ENCODE results near the gene ORAI2.

Gene ORAI2

GRCh38 chr7:102395592-102395872 is 37.8 kb upstream of the ORAI2 start:
- no peak for DNase-seq (ENCODE audit: extremely low read depth, low read depth)
- TF ChIP-seq, protein P1, sequence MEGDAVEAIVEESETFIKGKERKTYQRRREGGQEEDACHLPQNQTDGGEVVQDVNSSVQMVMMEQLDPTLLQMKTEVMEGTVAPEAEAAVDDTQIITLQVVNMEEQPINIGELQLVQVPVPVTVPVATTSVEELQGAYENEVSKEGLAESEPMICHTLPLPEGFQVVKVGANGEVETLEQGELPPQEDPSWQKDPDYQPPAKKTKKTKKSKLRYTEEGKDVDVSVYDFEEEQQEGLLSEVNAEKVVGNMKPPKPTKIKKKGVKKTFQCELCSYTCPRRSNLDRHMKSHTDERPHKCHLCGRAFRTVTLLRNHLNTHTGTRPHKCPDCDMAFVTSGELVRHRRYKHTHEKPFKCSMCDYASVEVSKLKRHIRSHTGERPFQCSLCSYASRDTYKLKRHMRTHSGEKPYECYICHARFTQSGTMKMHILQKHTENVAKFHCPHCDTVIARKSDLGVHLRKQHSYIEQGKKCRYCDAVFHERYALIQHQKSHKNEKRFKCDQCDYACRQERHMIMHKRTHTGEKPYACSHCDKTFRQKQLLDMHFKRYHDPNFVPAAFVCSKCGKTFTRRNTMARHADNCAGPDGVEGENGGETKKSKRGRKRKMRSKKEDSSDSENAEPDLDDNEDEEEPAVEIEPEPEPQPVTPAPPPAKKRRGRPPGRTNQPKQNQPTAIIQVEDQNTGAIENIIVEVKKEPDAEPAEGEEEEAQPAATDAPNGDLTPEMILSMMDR (IDR thresholded peaks at IDR 0.05; ENCODE audit: low read depth, low read length, missing control alignments), result no peak
- H3K4me3 ChIP-seq (replicated peaks; ENCODE audit: low read depth, low read length), result peak overlapping the region; percentile 99

GRCh38 chr7:102395873-102396709 is 37.3 kb upstream of the ORAI2 start, which contains the start of gene PRKRIP1:
Gene PRKRIP1, plus strand, starts transcription at chr7:102396363. Its CDS starts 49 bp downstream, at chr7:102396412.
- TF ChIP-seq, protein P1 (IDR thresholded peaks at IDR 0.05; ENCODE audit: low read depth, low read length, missing control alignments), result no peak
- peak; percentile 94 for DNase-seq (ENCODE audit: extremely low read depth, low read depth)
- peak within 1 kb of the TSS; percentile 99 for H3K4me3 ChIP-seq (replicated peaks; ENCODE audit: low read depth, low read length)

GRCh38 chr7:102396710-102397019 is 36.7 kb upstream of the ORAI2 start:
- peak overlapping the region; percentile 99 for H3K4me3 ChIP-seq (replicated peaks; ENCODE audit: low read depth, low read length)
- TF ChIP-seq, protein P1 (IDR thresholded peaks at IDR 0.05; ENCODE audit: low read depth, low read length, missing control alignments), result no peak
- DNase-seq (ENCODE audit: extremely low read depth, low read depth), result no peak

DNA sequence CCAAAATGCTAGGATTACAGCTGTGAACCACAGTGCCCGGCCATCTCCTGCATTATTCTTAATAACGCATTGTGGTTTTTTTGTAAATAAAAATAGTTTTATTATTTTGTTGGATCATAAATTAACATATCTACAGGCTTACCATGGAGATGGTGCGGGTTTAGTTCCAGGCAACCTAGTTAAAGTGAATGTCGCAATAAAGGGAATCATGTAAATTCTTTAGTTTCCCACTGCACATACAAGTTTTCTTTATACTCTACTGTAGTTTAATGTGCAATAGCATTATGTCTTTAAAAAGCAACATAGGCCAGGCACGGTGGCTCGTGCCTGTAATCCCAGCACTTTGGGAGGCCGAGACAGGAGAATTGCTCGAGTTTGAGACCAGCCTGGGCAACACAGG is 34.8 kb upstream of the ORAI2 start:
- no peak for DNase-seq (ENCODE audit: extremely low read depth, low read depth)
- H3K4me3 ChIP-seq (replicated peaks; ENCODE audit: low read depth, low read length), result no peak overlapping the region
- TF ChIP-seq, protein P1 (IDR thresholded peaks at IDR 0.05; ENCODE audit: low read depth, low read length, missing control alignments), result no peak

DNA sequence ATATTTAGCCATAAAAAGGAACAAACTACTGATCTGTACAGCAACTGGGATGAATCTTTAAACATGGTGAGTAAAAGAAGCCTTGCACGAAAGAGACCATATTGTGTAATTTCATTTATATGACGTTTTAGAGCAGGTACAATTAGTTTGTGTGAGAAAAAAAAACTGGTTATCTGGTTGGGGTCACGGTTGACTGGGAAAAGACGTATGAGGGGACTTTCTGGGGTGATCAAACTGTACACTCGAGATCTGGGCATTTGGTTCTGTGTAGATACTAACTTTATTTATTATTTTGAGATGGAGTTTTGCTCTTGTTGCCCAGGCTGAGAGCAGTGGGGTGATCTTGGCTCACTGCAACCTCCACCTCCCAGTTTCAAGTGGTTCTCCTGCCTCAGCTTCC is 33.0 kb upstream of the ORAI2 start:
- no peak overlapping the region for H3K4me3 ChIP-seq (replicated peaks; ENCODE audit: low read depth, low read length)
- TF ChIP-seq, protein P1 (IDR thresholded peaks at IDR 0.05; ENCODE audit: low read depth, low read length, missing control alignments), result no peak
- no peak for DNase-seq (ENCODE audit: extremely low read depth, low read depth)

DNA sequence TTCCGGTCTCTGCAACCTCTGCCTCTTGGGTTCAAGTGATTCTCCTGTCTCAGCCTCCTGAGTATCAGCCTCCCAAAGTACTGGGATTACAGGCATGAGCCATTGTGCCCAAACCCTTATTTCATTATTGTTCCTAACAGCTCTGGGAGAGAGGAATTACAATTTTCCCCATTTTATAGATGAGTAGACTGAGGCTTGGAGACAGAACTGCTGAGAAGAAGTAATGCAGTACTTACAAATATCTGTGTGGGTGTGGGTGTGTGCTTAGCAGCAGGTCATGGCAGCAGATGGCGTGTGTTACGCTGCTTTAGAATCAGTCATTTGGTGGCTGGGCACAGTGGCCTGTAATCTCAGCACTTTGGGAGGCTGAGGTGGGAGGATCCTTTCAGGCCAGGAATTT is 29.8 kb upstream of the ORAI2 start:
- H3K4me3 ChIP-seq (replicated peaks; ENCODE audit: low read depth, low read length), result no peak overlapping the region
- TF ChIP-seq, protein P1 (IDR thresholded peaks at IDR 0.05; ENCODE audit: low read depth, low read length, missing control alignments), result no peak
- DNase-seq (ENCODE audit: extremely low read depth, low read depth), result no peak
